ENCODE measurements around the gene EIF5A. TPM values are rescaled to one million over a fixed set of nuclear protein-coding genes. Genes with fewer than 3 reads are reported as not detected.

The EIF5A gene
- total RNA-seq, 1 experiment from 2014 or later = 1,139 TPM

GRCh38 chr17:7304179-7304578, 3.2 kb upstream of the EIF5A start:
- H3K4me3 ChIP-seq (replicated peaks in 1 of 2; ENCODE audit: low read depth in 1 of 2, low read length in 2 of 2) = no peak overlapping the region
- no TSS peak for BruUV-seq (replicated peaks)
- H2AFZ ChIP-seq (ENCODE audit: low read depth, low read length, poor library complexity, severe bottlenecking) = no peak overlapping the region
- DNase-seq (ENCODE audit: low read depth, low spot score) = no peak
- intact Hi-C loops (cut with micrococcal nuclease) = no loop called here
- no peak for ATAC-seq
- no peak overlapping the region for H3K4me2 ChIP-seq (ENCODE audit: low read length)
- H3K27me3 ChIP-seq (ENCODE audit: insufficient read depth, low read length) = no peaks in the 10 kb centered on the region
- H3K36me3 ChIP-seq (ENCODE audit: control insufficient read depth in 1 of 2, insufficient read depth in 2 of 2, low read length in 2 of 2) = peaks cover 0 to 6% of the 10 kb centered on the region in 2 experiments; a peak in 3 of 4 replicates
- no peak overlapping the region for H3K27ac ChIP-seq (ENCODE audit: low read depth, low read length)
- POLR2A ChIA-PET = no interaction called here
- no peak for TF ChIP-seq EZH2phosphoT487 (IDR thresholded peaks at IDR 0.05; ENCODE audit: borderline replicate concordance)
- no peak for TF ChIP-seq ZNF274 (IDR thresholded peaks at IDR 0.05; ENCODE audit: low read depth, low read length)
- no peak for TF ChIP-seq POLR2AphosphoS5 (IDR thresholded peaks at IDR 0.05; ENCODE audit: low read depth, low read length)
- TF ChIP-seq ZBTB33 (IDR thresholded peaks at IDR 0.05; ENCODE audit: extremely low read depth, insufficient replicate concordance, low read length) = no peak
- TF ChIP-seq SIN3A (IDR thresholded peaks at IDR 0.05; ENCODE audit: low read depth) = no peak
- peaks cover 18% of the 10 kb centered on the region for H3K79me2 ChIP-seq (ENCODE audit: insufficient read depth, low read length)
- no peaks in the 10 kb centered on the region for H3K9me2 ChIP-seq (ENCODE audit: insufficient read depth)
- RAD21 ChIA-PET (ENCODE audit: low non-redundant PET in 1 of 2, low total read pairs in 2 of 2, uncharacterized antibody in 2 of 2, unreplicated experiment in 2 of 2) = interaction anchor here in 1 of 2 experiments (0.7 kb wide), 1 partner anchor 281 kb away, joined by 3 read pairs; the partner anchor contains the start of gene BCL6B
- H3K9me3 ChIP-seq (ENCODE audit: control insufficient read depth in 1 of 2, insufficient read depth in 1 of 2, low read depth in 1 of 2, low read length in 2 of 2) = no peaks in the 10 kb centered on the region
- CTCF ChIA-PET = no interaction called here
- H3K9ac ChIP-seq (ENCODE audit: low read length) = no peak overlapping the region
- H4K20me1 ChIP-seq (ENCODE audit: insufficient read depth) = peaks cover 3% of the 10 kb centered on the region; the same call in 1 of the 2 replicates
- H3K4me1 ChIP-seq (ENCODE audit: control insufficient read depth in 1 of 2, insufficient read depth in 2 of 2, low read length in 2 of 2) = peaks cover 6 to 17% of the 10 kb centered on the region in 2 experiments

Data from HCT116 (cell line).